ENCODE results near the gene SLC26A1.

SLC26A1 gene

DNA sequence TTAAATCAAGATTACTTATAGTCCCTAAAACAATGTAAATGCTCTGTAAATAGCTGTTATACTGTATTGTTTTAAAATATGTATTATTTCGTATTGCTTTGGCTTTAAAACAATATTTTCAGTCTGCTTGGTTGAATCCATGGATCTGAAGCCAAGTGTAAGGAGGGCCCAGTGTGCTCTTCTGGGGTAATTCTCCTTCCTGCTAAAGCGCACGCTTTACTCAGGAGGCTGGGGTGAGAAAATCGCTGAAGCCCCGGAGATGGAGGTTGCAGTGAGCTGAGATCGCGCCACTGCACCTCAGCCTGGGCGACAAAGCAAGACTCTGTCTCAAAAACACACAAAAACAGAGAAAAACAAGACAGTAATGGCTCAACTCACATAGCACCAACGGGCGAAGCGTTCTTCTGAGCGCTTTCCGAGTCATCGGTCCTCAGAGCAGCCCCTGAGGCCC lies 6.8 kb downstream of the SLC26A1 start:
- no peak for DNase-seq (ENCODE audit: low read depth, low spot score)
- peak overlapping the region; percentile 74 for H3K4me3 ChIP-seq (ENCODE audit: low read depth, low read length)
- no peak for TF ChIP-seq CTCF (IDR thresholded peaks at IDR 0.05; ENCODE audit: insufficient read depth, low read length, missing control alignments)
- ChIA-PET CTCF (interaction anchor here (1.0 to 2.8 kb wide), 9 partner anchors 7 to 302 kb away, joined by 3 to 21 read pairs (median 4); partner anchors contain the start of genes GAK and TMEM175), POLR2A (interaction anchor here (1.0 to 1.2 kb wide), 2 partner anchors 12 to 192 kb away, joined by 3 read pairs; no protein-coding TSS in a partner anchor)

DNA sequence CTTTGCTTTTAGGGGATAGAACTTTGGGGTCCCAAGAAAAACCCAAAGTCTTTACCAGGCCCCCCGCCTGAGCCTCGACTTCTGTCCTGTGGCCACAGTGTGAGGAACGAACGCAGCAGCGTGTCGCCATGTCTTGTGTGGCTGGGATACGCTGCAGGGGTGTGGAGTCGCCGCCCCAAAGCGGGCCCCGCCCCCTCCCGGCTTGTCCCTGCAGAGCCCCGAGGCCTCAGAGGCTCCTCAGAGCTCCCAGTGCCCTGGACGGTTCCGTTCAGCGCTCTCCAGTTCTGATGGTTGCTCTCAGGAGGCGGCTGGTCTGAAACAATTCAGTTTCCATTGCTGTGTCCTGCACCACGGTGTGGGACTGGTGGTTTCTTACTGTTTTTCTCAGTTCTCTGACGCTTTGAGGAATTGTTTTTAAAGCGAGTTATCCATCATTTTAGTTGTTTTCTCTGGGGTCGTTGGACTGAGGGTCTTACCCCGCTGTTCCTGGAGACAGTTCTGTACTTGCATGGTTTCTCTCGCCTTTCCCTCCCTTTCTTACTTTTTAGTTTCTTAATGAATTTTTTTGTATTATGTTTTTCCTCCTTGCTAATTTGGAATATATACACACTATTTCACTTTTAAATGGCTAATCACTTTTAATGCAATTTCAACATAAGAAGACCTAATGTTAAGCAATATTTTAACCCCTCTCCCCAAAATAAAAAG lies 7.9 kb downstream of the SLC26A1 start:
- DNase-seq (ENCODE audit: low read depth, low spot score), result no peak
- POLR2A ChIA-PET, result interaction anchor here (0.6 kb wide), 1 partner anchor 58 kb away, joined by 3 read pairs; no protein-coding TSS in a partner anchor

GRCh38 chr4:984336-985054 lies 8.7 kb downstream of the SLC26A1 start:
- no peak for DNase-seq (ENCODE audit: low read depth, low spot score)
- no peak for TF ChIP-seq CTCF (IDR thresholded peaks at IDR 0.05; ENCODE audit: insufficient read depth, low read length, missing control alignments)
- peak overlapping the region; percentile 32 for H3K4me3 ChIP-seq (ENCODE audit: low read depth, low read length)
- ChIA-PET POLR2A (no interaction called here), CTCF (interaction anchor here (1.0 kb wide), 1 partner anchor 242 kb away, joined by 3 read pairs; no protein-coding TSS in a partner anchor)

More for the DNA sequence above, 7.9 kb downstream of the SLC26A1 start:
- TF ChIP-seq CTCF (IDR thresholded peaks at IDR 0.05; ENCODE audit: insufficient read depth, low read length, missing control alignments), result no peak
- CTCF ChIA-PET, result interaction anchor here (2.8 kb wide), 1 partner anchor 244 kb away, joined by 21 read pairs; no protein-coding TSS in a partner anchor
- peak overlapping the region; percentile 32 for H3K4me3 ChIP-seq (ENCODE audit: low read depth, low read length)

DNA sequence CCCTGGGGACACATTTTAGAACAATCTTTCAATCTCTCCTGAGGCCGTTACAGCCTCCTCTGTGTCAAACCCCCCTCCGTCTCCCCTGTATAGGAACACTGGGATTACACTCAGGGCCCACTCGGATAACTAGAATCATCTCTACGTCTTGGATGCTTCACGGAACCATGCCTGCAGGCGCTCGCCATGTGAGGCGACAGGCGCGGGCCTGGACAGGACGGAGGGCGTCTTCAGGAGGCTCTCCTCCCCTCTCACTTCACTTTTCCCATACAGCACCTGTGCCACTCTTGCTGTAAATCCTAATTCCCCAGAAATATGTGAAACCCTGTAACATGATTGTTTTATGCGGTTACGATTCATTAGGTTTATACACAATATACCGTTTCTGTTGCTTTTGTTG lies 10.4 kb downstream of the SLC26A1 start:
- CTCF ChIA-PET, result no interaction called here
- POLR2A ChIA-PET, result no interaction called here
- no peak for TF ChIP-seq CTCF (IDR thresholded peaks at IDR 0.05; ENCODE audit: insufficient read depth, low read length, missing control alignments)
- no peak overlapping the region for H3K4me3 ChIP-seq (ENCODE audit: low read depth, low read length)
- no peak for DNase-seq (ENCODE audit: low read depth, low spot score)

- ChIA-PET CTCF (no interaction called here), POLR2A (no interaction called here)
- no peak overlapping the region for H3K4me3 ChIP-seq (ENCODE audit: low read depth, low read length)
- DNase-seq (ENCODE audit: low read depth, low spot score), result no peak
- no peak for TF ChIP-seq CTCF (IDR thresholded peaks at IDR 0.05; ENCODE audit: insufficient read depth, low read length, missing control alignments)
Observed at GRCh38 chr4:982291-982690, 10.9 kb downstream of the SLC26A1 start.
